GM19372 (cell line): Measurements from ENCODE around the gene CTNNA3.

Experiments used
- ATAC-seq: cut with Tn5 transposase; IDR thresholded peaks from one replicate; pipeline ENCODE4 v1.9.1; 2021; ENCODE audit warnings: mild to moderate bottlenecking, low read depth, moderate library complexity; ENCODE audit not compliant: unreplicated experiment

CTNNA3 gene

DNA sequence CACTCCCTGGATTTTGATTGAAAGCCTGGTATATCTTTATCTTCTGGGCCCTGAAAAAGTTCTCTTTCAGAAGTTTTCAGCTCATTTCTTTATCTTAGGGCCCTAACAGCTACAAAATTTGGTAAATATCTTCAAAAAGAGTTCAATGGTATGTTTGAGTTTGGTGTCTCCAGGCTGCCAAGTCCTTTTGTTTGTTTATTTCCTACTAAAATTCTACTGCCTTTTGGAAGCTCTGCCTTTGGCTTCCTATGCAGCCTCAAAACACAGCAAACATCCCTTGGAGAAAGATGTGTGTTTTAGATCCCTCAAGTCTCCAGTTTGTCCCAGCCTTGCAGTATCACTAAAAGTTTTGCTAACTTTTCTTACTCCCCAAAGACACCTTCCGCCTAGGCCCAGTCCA, 623.3 kb downstream of the CTNNA3 start:
- no peak for ATAC-seq

- no peak for ATAC-seq
Observed at GRCh38 chr10:67050415-67050814, 645.6 kb downstream of the CTNNA3 start.

DNA sequence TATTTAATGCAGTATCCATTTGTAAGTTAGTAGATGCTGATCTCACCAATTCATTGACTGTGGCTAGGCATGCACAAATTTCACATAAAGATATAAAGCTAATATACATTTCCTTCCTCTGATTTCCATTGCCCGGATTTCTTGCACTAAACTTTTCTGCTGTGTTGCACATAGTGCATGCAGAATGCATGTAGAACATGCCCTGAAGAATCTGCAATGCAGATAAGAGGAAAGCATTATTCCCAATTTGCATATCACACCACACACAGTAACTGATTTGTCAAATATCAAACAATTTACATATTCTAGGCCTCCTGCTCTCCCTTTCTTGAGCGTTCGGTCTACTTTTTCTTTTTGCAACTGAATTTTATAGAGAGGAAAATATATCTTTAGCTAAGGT, 646.0 kb downstream of the CTNNA3 start:
- ATAC-seq, result no peak

GRCh38 chr10:67046507-67046906, 649.5 kb downstream of the CTNNA3 start:
- no peak for ATAC-seq

DNA sequence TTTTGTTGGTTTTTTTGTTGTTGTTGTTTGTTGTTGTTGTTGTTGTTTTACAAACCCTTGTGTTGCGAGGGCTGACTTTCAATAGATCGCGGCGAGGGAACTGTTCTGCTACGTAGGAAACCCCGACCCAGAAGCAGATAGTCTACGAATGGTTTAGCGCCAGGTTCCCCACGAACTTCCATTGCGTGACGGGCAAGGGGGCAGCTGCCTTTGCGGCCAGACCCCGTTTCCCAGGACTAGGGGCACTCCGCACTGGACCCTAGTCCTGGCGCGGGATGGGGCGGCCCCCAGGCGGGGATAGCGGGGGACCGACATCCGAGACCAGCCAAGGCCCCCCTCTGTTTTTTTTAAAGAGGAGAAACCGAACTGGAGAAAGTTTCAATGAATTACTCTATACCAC, 650.6 kb downstream of the CTNNA3 start:
- ATAC-seq, result no peak

- ATAC-seq, result no peak
Observed at GRCh38 chr10:67043041-67043440, 653.0 kb downstream of the CTNNA3 start.

- no peak for ATAC-seq
Observed at GRCh38 chr10:67036808-67037207, 659.2 kb downstream of the CTNNA3 start.

DNA sequence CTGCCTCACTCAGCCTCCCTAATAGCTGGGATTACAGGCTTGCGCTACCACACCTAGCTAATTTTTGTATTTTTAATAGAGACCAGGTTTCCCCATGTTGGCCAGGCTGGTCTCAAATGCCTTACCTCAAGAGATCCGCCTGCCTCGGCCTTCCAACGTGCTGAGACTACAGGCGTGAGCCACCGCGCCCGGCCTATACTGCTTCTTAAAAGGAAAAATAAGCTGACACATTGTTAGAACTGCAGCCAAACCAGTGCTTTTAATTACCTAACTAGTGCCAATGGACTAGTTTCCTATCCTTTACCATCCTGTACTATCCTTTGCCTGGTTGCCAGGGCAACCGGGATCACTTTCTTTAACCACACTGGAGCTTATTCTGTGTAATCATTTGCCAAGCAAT, 662.1 kb downstream of the CTNNA3 start:
- no peak for ATAC-seq

GRCh38 chr10:67022099-67022498, 673.9 kb downstream of the CTNNA3 start:
- no peak for ATAC-seq

GRCh38 chr10:67017218-67017617, 678.8 kb downstream of the CTNNA3 start:
- ATAC-seq, result no peak

- no peak for ATAC-seq
Observed at GRCh38 chr10:67015225-67015624, 680.8 kb downstream of the CTNNA3 start.

- no peak for ATAC-seq
Observed at GRCh38 chr10:67011981-67012380, 684.0 kb downstream of the CTNNA3 start.

DNA sequence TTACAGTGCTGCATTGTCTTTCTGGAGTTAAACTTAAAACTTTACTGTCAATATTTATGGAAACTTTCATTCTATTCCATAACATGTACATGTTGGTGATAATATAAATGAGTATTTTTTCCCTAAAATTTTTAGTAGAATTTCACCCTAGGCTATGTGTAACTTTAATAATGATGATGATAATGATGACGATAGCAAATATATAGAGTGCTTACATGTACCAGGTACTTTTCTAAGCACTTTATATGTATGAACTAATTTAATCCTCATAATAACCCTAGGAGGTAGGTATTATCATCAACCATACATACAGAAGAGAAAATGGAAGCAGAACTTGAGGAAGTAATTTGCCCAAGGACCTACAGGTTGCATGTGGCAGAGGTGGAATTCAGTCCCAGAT, 684.5 kb downstream of the CTNNA3 start:
- ATAC-seq, result no peak

- no peak for ATAC-seq
Observed at GRCh38 chr10:67005981-67006380, 690.0 kb downstream of the CTNNA3 start.

GRCh38 chr10:67004690-67005089, 691.3 kb downstream of the CTNNA3 start:
- ATAC-seq, result no peak

DNA sequence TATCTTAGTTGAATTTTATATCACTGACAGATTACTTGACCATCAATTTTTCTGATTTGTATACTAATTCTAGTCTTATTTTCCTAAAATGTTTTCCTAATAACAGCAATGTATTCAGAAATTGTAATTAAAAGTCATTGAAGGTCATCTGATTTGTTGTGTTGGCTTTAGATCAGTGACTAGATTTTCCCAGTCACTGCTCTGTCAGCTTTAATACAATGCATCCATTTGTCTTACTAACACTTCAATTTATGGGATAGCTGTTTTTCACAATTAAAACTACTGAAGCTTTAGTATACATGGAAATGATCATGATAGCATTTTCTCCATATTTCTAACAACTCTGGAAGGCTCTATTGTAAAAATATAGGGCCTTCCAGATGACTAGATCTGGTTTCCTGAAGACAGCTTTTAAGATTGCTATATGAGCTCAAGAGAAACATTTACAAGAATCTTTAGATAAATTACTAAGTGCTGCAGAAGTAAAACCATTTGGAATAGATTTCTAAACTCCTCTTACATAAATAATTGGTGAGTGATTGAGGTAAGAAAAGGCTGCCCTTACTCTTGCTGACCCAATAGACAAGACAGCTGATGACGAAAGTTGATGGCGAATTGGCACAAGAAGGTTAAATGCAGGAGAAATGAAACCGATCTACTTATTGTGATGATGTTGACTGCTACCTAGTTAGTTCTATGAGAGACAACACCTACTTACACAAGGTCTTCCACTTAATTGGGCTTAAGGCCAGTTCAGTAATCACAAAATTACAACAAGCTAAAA, 696.0 kb downstream of the CTNNA3 start:
- ATAC-seq, result no peak

DNA sequence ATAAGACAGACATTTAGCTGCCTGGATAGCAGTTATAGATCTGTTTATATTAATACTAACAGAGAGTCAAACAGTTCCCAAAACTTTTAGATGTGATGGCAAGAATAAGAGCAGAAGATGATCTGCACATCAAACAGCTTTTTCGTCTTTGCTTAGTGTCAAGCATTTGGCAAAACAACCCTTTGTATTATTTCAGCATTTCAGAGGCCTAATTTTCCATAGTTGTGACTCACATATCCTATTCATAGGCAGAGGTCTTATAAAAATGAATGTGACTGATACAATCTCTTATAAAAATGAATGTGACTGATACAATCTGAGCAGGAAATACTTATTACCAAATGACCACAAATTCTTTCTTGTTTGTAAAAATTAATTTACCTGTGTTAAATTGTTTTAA, 699.0 kb downstream of the CTNNA3 start:
- no peak for ATAC-seq

DNA sequence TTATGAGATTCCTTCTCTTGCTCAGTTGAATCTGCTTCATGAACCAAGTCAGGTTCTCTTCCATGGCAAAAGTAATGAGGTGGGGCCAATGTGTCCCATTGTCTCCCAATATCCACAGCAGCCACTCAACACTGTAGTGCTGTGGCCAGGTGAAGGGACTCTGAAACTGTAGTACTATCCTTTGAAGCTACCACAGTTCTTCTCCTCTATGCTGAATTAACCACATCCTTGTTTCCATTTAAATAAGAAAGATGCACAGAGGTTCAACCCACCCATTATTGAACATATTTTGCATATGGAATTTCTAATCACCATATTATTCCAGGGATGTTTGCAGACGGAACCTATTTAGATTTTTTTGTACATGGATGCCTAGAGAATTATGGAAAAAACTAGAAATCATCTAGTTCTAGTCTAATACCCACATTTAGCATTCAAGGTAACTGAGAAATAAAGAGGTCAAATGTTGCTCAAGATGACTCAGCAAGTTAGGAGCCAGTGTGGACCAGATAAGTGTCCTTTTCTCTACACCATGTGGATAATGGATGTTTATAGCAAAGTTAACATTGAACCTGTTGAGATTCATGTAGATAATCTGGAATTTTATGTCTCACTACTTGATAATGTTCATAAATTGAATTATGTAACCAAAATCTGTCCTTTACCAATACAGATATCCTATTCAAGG, 705.7 kb downstream of the CTNNA3 start:
- no peak for ATAC-seq

- no peak for ATAC-seq
Observed at GRCh38 chr10:66983475-66983818, 712.5 kb downstream of the CTNNA3 start.

GRCh38 chr10:66982792-66983474, 713.1 kb downstream of the CTNNA3 start:
- ATAC-seq, result no peak

GRCh38 chr10:66982053-66982420, 714.0 kb downstream of the CTNNA3 start:
- ATAC-seq, result no peak
